GM23248 (cell line): ENCODE data around the gene APBB1IP.

Experiments
- EZH2 ChIP-seq: fragments of 200-600 bp; sonication (generic); IDR thresholded peaks from 2 replicates; pipeline ENCODE4 v1.6.1; 2018; ENCODE audit warnings: antibody characterized with exemption, mild to moderate bottlenecking; ENCODE audit not compliant: insufficient read depth, poor library complexity, severe bottlenecking
- EZH2phosphoT487 ChIP-seq: fragments of 200-600 bp; sonication (generic); IDR thresholded peaks from 2 replicates; pipeline ENCODE4 v1.6.1; 2018; ENCODE audit warnings: antibody characterized with exemption, moderate library complexity, mild to moderate bottlenecking, low read depth; ENCODE audit not compliant: insufficient read depth

- TF ChIP-seq EZH2 (no peak), EZH2phosphoT487 (no peak)
Measured at GRCh38 chr10:26505491-26505890, 67.3 kb downstream of the APBB1IP start.
